ENCODE results near the gene TRUB1.

The TRUB1 gene

GRCh38 chr10:114925587-114926586 is 12.1 kb upstream of the TRUB1 start:
- no peak for DNase-seq
- H3K9ac ChIP-seq (ENCODE audit: low read length) = no peak overlapping the region

GRCh38 chr10:114928818-114929217 is 9.2 kb upstream of the TRUB1 start:
- no peak for TF ChIP-seq CTCF (IDR thresholded peaks at IDR 0.05; ENCODE audit: low read length)
- no peak for TF ChIP-seq EZH2 (optimal IDR thresholded peaks at IDR 0.05; ENCODE audit: low read depth, low read length)
- no peak for TF ChIP-seq EZH2phosphoT487 (IDR thresholded peaks at IDR 0.05; ENCODE audit: low read length)
- no peaks in the 10 kb centered on the region for H3K9me3 ChIP-seq (replicated peaks; ENCODE audit: insufficient read depth, low read length)
- no peak overlapping the region for H3K9ac ChIP-seq (ENCODE audit: low read length)
- H2AFZ ChIP-seq (ENCODE audit: low read length) = no peak overlapping the region
- H3K79me2 ChIP-seq (ENCODE audit: low read length) = no peaks in the 10 kb centered on the region
- H3K36me3 ChIP-seq (replicated peaks; ENCODE audit: insufficient read depth, low read length) = no peaks in the 10 kb centered on the region
- H3F3A ChIP-seq (ENCODE audit: insufficient read depth, low read length) = no peaks in the 10 kb centered on the region
- H3K4me2 ChIP-seq (ENCODE audit: low read depth, low read length) = no peak overlapping the region
- no peaks in the 10 kb centered on the region for H3K27me3 ChIP-seq (replicated peaks; ENCODE audit: insufficient read depth, low read length)
- H3K4me1 ChIP-seq (ENCODE audit: low read length) = no peaks in the 10 kb centered on the region
- H4K20me1 ChIP-seq (ENCODE audit: insufficient read depth, low read length) = no peaks in the 10 kb centered on the region
- H3K9me2 ChIP-seq (replicated peaks; ENCODE audit: insufficient read depth, low read length) = no peaks in the 10 kb centered on the region
- H3K27ac ChIP-seq (ENCODE audit: low read length) = no peak overlapping the region
- no peak for DNase-seq
- no peak overlapping the region for H3K4me3 ChIP-seq (ENCODE audit: low read length)

More at GRCh38 chr10:114925587-114926586, 12.1 kb upstream of the TRUB1 start:
- no peak overlapping the region for H3K4me2 ChIP-seq (ENCODE audit: low read depth, low read length)
- H3K9me3 ChIP-seq (replicated peaks; ENCODE audit: insufficient read depth, low read length) = no peaks in the 10 kb centered on the region
- no peak overlapping the region for H3K4me3 ChIP-seq (ENCODE audit: low read length)
- no peaks in the 10 kb centered on the region for H3K4me1 ChIP-seq (ENCODE audit: low read length)
- no peak overlapping the region for H3K27ac ChIP-seq (ENCODE audit: low read length)
- no peak for TF ChIP-seq EZH2phosphoT487 (IDR thresholded peaks at IDR 0.05; ENCODE audit: low read length)
- no peak for TF ChIP-seq EZH2 (optimal IDR thresholded peaks at IDR 0.05; ENCODE audit: low read depth, low read length)
- TF ChIP-seq CTCF (IDR thresholded peaks at IDR 0.05; ENCODE audit: low read length) = no peak
- no peak overlapping the region for H2AFZ ChIP-seq (ENCODE audit: low read length)
- H3K36me3 ChIP-seq (replicated peaks; ENCODE audit: insufficient read depth, low read length) = no peaks in the 10 kb centered on the region
- no peaks in the 10 kb centered on the region for H3K27me3 ChIP-seq (replicated peaks; ENCODE audit: insufficient read depth, low read length)
- H3K9me2 ChIP-seq (replicated peaks; ENCODE audit: insufficient read depth, low read length) = no peaks in the 10 kb centered on the region
- H3K79me2 ChIP-seq (ENCODE audit: low read length) = no peaks in the 10 kb centered on the region
- H3F3A ChIP-seq (ENCODE audit: insufficient read depth, low read length) = no peaks in the 10 kb centered on the region
- H4K20me1 ChIP-seq (ENCODE audit: insufficient read depth, low read length) = no peaks in the 10 kb centered on the region

- H3K4me3 ChIP-seq (ENCODE audit: low read length) = no peak overlapping the region
- H3K4me1 ChIP-seq (ENCODE audit: low read length) = no peaks in the 10 kb centered on the region
- H3K27me3 ChIP-seq (replicated peaks; ENCODE audit: insufficient read depth, low read length) = no peaks in the 10 kb centered on the region
- no peak overlapping the region for H2AFZ ChIP-seq (ENCODE audit: low read length)
- no peak overlapping the region for H3K4me2 ChIP-seq (ENCODE audit: low read depth, low read length)
- no peaks in the 10 kb centered on the region for H3K79me2 ChIP-seq (ENCODE audit: low read length)
- no peaks in the 10 kb centered on the region for H3F3A ChIP-seq (ENCODE audit: insufficient read depth, low read length)
- H3K36me3 ChIP-seq (replicated peaks; ENCODE audit: insufficient read depth, low read length) = no peaks in the 10 kb centered on the region
- H4K20me1 ChIP-seq (ENCODE audit: insufficient read depth, low read length) = no peaks in the 10 kb centered on the region
- no peaks in the 10 kb centered on the region for H3K9me2 ChIP-seq (replicated peaks; ENCODE audit: insufficient read depth, low read length)
- no peak overlapping the region for H3K9ac ChIP-seq (ENCODE audit: low read length)
- DNase-seq = no peak
- no peak for TF ChIP-seq EZH2 (optimal IDR thresholded peaks at IDR 0.05; ENCODE audit: low read depth, low read length)
- no peak for TF ChIP-seq CTCF (IDR thresholded peaks at IDR 0.05; ENCODE audit: low read length)
- TF ChIP-seq EZH2phosphoT487 (IDR thresholded peaks at IDR 0.05; ENCODE audit: low read length) = no peak
- no peaks in the 10 kb centered on the region for H3K9me3 ChIP-seq (replicated peaks; ENCODE audit: insufficient read depth, low read length)
- H3K27ac ChIP-seq (ENCODE audit: low read length) = no peak overlapping the region
Measured at GRCh38 chr10:114930320-114930719, 7.7 kb upstream of the TRUB1 start.
